MV-4-11 (cell line): ENCODE data around the gene RHOF.

Source experiments
- DNase-seq: peaks from one replicate; lab custom pipeline; 2025; lab: John Stamatoyannopoulos, UW

Gene RHOF

DNA sequence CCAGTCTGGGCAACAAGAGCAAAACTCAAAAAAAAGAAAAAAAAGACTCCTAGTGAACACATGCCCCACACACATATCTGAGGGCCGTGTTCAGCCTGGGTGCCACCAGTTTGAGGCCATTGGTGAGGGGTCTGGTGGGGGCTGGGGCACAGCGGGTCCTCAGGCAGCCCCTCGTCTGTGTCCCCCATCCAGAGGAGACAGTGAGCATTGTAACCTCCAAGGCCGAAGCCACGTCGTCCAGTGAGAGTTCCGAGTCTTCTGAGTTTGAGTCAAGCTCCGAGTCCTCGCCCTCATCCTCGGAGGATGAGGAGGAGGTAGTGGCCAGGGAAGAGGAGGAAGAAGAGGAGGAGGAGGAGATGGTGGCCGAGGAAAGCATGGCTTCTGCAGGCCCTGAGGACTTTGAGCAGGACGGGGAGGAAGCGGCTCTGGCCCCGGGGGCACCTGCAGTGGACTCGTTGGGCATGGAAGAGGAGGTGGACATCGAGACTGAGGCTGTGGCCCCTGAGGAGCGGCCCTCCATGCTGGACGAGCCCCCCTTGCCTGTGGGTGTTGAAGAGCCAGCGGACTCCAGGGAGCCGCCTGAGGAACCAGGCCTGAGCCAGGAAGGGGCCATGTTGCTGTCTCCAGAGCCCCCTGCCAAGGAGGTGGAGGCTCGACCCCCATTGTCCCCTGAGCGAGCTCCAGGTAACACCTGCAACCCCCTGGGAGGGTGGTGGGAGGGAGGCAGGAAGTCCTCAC lies 25.9 kb upstream of the RHOF start:
- no peak for DNase-seq

- no peak for DNase-seq
These were observed 24.2 kb upstream of the RHOF start for GRCh38 chr12:121817648-121818043.

GRCh38 chr12:121816925-121817647 lies 23.6 kb upstream of the RHOF start:
- no peak for DNase-seq

- no peak for DNase-seq
These were observed 21.8 kb upstream of the RHOF start for GRCh38 chr12:121815263-121815662.

- no peak for DNase-seq
These were observed 21.1 kb upstream of the RHOF start for GRCh38 chr12:121814429-121815119.

GRCh38 chr12:121813951-121814350 lies 20.5 kb upstream of the RHOF start:
- DNase-seq = no peak

GRCh38 chr12:121812921-121813896 lies 19.7 kb upstream of the RHOF start:
- peak; percentile 71 for DNase-seq

DNA sequence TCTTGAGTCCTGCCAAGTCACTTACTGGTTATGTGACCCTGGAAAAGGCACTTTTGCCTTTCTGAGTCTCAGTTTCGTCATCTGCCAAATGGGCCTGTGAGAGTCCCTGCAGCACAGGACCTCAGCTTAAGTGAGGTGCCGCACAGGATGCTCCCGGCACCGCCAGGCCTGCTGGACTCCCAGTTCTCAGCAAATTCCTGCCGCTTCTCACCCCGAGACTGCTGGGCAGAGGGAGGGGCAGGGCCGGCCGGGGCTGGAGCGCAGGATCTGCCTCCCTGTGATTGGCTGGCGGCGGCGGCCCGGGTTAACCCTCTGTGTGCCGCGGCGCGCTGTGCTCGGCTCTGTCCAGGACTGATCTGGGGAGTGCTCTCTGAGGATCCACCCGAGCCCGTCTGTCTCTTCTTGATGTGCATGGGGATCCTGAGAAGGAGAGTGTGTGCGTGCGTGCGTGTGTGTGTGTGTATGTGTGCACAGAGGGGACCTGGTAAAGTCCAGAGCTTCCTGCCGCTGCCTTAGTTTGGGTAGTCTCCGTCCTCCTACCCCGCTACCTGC lies 18.9 kb upstream of the RHOF start:
- DNase-seq = peak; percentile 36

DNA sequence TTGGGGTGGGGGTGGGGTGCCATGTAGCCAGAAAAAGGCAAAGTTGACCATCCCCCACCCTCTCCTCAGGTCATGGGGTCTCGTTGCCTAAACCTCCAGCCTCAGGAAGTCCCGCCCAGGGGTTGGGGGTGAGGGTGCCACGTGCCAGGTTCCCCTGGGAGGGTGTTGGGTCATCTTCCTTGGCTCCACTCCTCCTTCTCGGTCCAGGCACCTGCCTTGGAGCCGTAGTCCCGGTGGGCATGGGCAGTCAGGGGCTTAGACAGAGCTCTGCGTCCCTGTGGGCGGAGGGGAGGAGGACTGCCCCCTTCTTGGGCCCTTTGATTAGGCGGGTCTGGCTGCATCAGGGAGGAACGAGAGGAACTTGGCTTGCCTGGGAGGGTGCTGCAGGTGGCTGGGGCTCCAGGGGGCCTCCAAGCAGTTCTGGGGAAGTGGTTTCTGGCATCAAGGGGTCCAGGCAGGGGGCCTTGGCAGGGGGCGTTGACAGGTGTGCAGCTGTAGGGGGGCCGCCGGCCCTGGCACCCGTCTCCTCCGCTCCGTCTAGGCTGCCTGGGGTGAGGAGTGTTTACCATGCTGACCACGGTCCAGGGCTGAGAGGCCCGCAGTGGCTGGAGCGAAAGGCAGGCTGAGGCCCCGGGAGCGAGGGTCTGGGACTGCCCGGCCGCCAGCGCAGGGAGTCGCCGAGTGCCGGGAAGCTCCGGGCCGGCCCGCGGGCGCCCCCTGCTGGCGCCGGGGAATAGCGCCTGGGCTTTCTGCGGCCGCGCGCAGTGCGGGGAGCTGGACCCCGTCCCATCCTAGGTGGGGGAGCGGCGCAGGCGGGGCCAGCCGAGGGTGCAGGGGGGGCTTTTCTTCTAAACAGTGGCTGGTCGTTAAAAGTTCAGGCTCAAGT lies 18.2 kb upstream of the RHOF start:
- peak; percentile 48 for DNase-seq

DNA sequence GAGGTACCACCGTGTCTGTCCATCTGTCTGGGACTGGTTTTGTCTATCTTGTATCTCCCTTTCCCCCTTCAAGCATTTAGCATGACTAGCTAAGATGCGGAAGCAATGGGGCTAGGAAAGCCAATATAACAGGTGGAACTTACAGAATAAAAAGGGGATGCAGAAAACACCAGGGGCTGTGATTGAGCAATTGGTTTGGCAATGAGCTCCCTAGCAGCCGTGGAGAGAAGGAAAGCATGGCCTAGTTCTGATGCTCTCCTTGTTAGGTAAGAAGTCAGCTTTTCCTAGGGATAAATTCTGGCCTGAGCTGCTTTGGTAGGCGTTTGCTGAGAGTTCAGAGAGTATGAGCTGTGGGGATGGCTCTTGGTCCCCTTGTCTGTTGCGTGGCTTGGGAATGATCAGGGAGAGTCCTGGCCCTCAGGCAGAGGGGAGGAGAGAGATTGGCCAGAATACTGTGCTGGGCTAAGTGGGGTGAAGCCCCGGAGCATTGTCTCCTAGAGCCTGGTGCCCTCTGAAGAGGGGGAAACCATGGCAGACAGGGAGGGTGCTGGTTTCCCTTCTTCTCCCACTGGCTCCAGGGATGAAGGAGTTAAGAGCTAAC lies 17.4 kb upstream of the RHOF start:
- DNase-seq = peak; percentile 9

DNA sequence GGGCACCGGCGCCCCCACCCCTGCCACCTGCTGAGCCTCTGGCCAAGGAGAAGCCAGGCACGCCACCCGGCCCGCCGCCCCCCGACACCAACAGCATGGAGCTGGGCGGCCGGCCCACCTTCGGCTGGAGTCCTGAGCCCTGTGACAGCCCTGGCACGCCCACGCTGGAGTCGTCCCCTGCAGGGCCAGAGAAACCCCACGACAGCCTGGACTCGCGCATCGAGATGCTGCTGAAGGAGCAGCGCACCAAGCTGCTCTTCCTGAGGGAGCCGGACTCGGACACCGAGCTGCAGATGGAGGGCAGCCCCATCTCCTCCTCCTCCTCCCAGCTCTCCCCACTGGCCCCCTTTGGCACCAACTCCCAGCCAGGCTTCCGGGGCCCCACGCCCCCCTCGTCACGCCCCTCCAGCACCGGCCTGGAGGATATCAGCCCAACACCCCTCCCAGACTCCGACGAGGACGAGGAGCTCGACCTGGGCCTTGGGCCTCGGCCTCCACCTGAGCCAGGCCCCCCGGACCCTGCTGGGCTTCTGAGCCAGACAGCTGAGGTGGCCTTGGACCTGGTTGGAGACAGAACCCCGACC lies 16.8 kb upstream of the RHOF start:
- DNase-seq = no peak

DNA sequence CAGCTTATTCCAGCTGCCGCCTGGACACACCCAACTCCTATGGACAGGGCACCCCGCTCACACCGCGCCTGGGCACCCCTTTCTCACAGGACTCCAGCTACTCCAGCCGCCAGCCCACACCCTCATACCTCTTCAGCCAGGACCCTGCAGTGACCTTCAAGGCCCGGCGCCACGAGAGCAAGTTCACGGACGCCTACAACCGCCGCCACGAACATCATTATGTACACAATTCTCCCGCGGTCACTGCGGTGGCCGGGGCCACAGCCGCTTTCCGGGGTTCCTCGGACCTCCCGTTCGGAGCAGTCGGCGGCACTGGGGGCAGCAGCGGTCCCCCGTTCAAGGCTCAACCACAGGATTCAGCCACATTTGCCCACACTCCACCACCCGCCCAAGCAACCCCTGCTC lies 16.2 kb upstream of the RHOF start:
- DNase-seq = no peak

DNA sequence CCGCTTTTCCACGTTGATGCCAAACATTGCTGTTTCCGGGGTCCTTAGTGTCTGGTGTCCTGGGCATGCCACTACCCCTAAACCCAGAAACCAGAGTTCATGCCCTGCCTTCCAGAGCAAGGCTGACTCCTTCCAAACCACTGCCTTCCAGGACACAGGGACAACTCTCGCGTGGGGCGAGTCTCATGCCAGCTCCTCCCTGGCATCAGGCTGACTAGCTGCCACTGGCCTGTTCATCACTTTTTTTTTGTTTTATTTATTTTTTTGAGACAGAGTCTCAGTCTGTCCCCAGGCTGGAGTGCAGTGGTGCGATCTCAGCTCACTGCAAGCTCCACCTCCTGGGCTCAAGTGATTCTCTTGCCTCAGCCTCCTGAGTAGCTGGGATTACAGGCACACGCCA lies 15.1 kb upstream of the RHOF start:
- DNase-seq = no peak

- no peak for DNase-seq
These were observed 14.3 kb upstream of the RHOF start for GRCh38 chr12:121807642-121808347.

DNA sequence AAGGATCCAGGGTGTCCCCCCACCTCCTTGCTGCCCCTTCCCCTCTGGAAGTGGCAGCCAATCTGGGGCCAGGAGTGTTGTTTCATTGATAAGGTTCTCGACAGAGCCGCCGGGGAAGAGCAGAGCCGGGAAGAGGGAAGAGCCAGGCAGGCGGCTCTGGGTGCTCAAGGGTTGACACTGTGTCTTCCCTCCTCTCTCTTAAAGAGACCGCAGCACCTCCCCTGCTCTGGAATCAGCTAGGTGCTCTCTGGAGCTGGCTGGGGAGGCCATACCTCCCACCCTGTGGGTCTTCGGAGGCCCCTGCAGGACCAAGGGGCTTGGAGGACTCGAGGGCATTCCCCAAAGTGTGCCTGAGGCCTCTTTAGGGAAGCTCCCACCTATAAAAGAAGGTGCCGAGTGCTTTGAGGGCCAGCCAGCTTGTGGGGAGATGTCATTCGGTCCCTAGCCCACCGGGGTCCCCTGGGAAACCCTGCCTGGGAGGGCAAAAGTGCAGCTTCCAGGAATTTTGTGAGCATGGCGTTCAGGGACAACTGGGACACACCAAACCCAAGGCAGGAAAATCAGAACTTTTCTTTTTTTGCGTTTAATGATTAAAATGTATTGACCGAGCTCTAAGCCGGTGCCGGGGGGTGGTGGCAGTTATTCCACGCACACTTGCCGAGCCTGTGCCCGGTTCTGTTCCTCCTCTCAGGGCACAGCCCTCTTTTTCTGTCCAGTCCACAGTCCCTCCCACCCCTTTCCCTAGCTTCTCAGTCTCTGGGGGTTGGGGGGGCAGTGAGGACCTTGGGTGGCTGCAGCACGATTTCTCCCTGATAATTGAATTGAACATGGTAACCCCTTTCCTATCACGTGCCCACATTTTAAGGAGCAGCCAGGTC lies 13.3 kb upstream of the RHOF start:
- DNase-seq = no peak

DNA sequence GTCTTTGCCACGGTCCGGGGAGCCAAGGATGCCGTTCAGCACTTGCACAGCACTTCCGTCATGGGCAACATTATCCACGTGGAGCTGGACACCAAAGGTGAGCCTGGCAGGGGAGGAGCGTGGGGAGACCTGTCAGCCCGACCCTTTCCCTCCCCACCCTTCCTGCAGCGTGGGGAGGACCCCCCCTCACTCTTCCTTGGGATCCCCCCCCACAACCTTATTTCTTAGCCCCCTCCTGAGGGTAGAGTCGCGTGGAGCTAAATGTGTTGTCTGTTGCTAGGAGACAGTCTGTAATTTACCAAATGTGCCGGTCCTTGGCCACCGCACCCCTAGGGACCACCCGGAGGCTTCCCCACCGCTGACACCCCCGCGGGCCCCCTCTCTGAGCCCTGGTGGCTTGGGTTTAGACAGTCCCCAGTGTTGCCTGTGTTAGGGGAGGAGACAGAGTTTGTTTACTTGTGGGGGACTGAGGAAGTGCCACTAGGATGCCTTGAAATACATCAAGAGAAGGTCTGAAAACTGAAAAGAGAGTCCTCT lies 12.6 kb upstream of the RHOF start:
- DNase-seq = no peak

GRCh38 chr12:121805171-121806008 lies 11.9 kb upstream of the RHOF start:
- no peak for DNase-seq
